Measurements from ENCODE around the gene GSN. TPM values are rescaled to one million over a fixed set of nuclear protein-coding genes. Genes with fewer than 3 reads are reported as not detected.

The GSN gene
- total RNA-seq, 4 donors from 2014 or later: 628 to 986 (median 782) TPM

DNA sequence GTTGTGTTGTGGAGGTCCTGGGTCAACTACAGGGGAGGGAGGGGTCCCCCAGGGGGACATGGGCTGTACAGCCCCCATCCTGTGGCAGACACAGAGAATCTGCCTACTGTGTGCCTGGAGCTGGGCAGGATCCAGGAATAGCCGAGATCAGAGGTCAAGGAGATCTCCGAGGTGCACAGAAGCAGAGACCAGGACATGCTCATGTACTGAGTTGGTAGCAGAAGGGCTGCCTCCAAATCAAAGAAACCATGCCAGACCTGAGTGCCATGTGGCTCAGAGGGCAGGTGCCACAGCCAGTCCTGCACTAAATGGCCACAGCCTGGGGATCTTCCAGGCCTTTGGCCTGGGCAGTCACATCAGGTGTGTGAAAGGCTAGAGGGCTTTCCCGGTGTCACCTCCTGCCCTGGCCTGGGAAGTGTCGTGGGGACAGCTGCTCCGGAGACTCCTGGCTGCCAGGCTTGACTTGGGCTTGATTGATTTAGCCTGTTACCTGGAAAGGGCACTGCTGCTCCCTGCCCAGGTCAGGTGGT lies 27.8 kb downstream of the GSN start:
- Histone ChIP-seq H3K27ac (peak overlapping the region; percentile 79 to 95 (median 88)), H3K27me3 (no peaks in the 10 kb centered on the region), H3K36me3 (no peaks in the 10 kb centered on the region), H3K9me3 (no peaks in the 10 kb centered on the region), H3K4me3 (no peak overlapping the region), H3K4me1 (peaks cover 52 to 78% (median 69%) of the 10 kb centered on the region in 4 donors)
- DNase-seq: no peak
- intact Hi-C loops (cut with DNase I; ENCODE audit: low total_unique reads) (no loop called here), in situ Hi-C loops (cut with MboI; ENCODE audit: low pct_ligation_motif_present in 1 of 4, low pct_unique_long_range_greater_than_20kb in 1 of 4, low sequenced_read_pairs in 3 of 4) (no loop called here)
- TF ChIP-seq, protein P1, sequence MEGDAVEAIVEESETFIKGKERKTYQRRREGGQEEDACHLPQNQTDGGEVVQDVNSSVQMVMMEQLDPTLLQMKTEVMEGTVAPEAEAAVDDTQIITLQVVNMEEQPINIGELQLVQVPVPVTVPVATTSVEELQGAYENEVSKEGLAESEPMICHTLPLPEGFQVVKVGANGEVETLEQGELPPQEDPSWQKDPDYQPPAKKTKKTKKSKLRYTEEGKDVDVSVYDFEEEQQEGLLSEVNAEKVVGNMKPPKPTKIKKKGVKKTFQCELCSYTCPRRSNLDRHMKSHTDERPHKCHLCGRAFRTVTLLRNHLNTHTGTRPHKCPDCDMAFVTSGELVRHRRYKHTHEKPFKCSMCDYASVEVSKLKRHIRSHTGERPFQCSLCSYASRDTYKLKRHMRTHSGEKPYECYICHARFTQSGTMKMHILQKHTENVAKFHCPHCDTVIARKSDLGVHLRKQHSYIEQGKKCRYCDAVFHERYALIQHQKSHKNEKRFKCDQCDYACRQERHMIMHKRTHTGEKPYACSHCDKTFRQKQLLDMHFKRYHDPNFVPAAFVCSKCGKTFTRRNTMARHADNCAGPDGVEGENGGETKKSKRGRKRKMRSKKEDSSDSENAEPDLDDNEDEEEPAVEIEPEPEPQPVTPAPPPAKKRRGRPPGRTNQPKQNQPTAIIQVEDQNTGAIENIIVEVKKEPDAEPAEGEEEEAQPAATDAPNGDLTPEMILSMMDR (IDR thresholded peaks at IDR 0.05): no peak
- TF ChIP-seq POLR2AphosphoS5 (IDR thresholded peaks at IDR 0.05): no peak
- no peak for TF ChIP-seq POLR2A (IDR thresholded peaks at IDR 0.05)
- no peak for TF ChIP-seq EP300 (IDR thresholded peaks at IDR 0.05; ENCODE audit: low read depth)
- WGBS, 2 donors (ENCODE audit: low coverage in 1 of 2): 63% methylated on average over 2 of the region's 5 CpGs; no CpG with 5 or more reads in 1 of the 2 donors

DNA sequence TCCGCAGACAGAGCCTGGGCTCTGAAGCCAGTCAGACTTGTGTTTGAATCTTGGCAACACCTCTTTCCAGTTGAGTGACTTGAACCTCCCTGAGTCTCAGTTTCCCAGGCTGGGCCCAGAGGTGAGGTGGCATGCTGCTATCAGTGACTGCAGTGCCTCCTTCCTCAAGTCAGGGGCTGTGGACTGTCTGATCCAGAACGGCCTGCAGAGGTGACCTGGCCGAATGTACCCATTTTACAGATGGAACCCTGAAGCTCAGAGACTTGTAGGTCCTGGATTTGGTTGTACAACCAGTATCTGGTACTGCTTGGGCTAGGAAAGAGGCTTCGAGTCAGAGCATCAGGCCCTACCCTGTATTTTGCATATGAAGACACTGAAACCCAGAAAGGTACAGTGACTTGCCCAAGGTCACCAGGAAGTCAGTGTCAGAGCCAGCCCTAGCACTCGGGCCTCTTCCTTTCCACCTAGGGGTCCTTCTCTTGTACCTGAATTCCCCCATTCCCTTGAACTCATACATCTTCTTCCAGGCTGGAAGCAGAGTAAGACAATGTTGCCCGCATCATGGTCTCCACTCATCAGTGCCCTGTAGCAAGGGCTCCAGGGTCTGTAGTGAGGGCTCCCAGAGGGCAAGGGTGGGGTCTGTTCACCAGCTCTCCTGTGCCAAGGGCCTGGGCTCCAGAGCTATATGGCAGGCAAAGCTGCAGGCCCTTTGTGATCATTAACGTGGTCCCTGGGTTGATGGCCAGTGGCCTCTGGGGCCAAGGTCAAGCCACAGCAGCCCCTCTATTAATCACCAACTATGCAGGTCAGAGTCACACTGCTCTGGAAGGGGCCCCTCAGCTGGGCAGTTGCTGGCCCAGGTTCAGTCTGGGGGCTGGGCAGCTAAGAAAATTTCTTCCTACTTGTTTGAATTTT lies 28.5 kb downstream of the GSN start:
- no peak for DNase-seq
- no peak overlapping the region for H3K4me3 ChIP-seq
- H3K27me3 ChIP-seq: no peaks in the 10 kb centered on the region
- H3K36me3 ChIP-seq: no peaks in the 10 kb centered on the region
- 80 to 83% methylated on average over 1 to 6 of the region's 7 CpGs for WGBS, 2 donors (ENCODE audit: low coverage in 1 of 2)
- intact Hi-C loops (cut with DNase I; ENCODE audit: low total_unique reads) (no loop called here), in situ Hi-C loops (cut with MboI; ENCODE audit: low pct_ligation_motif_present in 1 of 4, low pct_unique_long_range_greater_than_20kb in 1 of 4, low sequenced_read_pairs in 3 of 4) (no loop called here)
- H3K9me3 ChIP-seq: no peaks in the 10 kb centered on the region
- H3K27ac ChIP-seq: peak overlapping the region; percentile 79 to 95 (median 88)
- H3K4me1 ChIP-seq: peaks cover 56 to 81% (median 73%) of the 10 kb centered on the region in 4 donors
- TF ChIP-seq EP300 (IDR thresholded peaks at IDR 0.05; ENCODE audit: low read depth) (no peak), POLR2A (IDR thresholded peaks at IDR 0.05) (no peak), POLR2AphosphoS5 (IDR thresholded peaks at IDR 0.05) (no peak)
- TF ChIP-seq, protein P1 (IDR thresholded peaks at IDR 0.05): no peak

DNA sequence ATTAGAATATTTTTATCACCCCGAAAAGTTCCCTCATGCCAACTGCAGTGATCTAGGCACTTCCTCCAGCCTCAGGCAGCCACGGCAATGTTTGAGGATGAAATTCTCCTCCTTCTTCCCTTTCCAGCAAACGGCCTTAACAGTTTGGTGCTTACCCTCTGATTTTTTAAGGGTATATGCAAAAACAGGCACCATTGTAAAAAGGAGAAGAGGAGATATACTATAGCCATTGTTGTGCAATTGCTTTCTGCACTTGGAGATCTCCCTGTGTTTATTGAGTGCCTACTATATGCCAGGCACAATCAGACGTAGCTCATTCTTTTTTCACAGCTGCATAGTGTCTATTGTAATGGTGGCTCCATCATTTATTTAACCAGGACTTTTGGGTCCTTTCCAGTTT lies 29.4 kb downstream of the GSN start:
- peak overlapping the region; percentile 79 to 95 (median 88) for H3K27ac ChIP-seq
- peaks cover 0 to under 1% (median 0%) of the 10 kb centered on the region in 4 donors for H3K36me3 ChIP-seq
- intact Hi-C loops (cut with DNase I; ENCODE audit: low total_unique reads): no loop called here
- TF ChIP-seq POLR2A (IDR thresholded peaks at IDR 0.05): no peak
- TF ChIP-seq POLR2AphosphoS5 (IDR thresholded peaks at IDR 0.05): no peak
- TF ChIP-seq, protein P1 (IDR thresholded peaks at IDR 0.05): no peak
- no peak for TF ChIP-seq EP300 (IDR thresholded peaks at IDR 0.05; ENCODE audit: low read depth)
- in situ Hi-C loops (cut with MboI; ENCODE audit: low pct_ligation_motif_present in 1 of 4, low pct_unique_long_range_greater_than_20kb in 1 of 4, low sequenced_read_pairs in 3 of 4): no loop called here
- H3K9me3 ChIP-seq: no peaks in the 10 kb centered on the region
- H3K4me3 ChIP-seq: no peak overlapping the region
- 42 to 65% methylated on average over 4 of the region's 4 CpGs for WGBS, 2 donors (ENCODE audit: low coverage in 1 of 2)
- H3K27me3 ChIP-seq: no peaks in the 10 kb centered on the region
- peaks cover 56 to 85% (median 78%) of the 10 kb centered on the region in 4 donors for H3K4me1 ChIP-seq
- no peak for DNase-seq

DNA sequence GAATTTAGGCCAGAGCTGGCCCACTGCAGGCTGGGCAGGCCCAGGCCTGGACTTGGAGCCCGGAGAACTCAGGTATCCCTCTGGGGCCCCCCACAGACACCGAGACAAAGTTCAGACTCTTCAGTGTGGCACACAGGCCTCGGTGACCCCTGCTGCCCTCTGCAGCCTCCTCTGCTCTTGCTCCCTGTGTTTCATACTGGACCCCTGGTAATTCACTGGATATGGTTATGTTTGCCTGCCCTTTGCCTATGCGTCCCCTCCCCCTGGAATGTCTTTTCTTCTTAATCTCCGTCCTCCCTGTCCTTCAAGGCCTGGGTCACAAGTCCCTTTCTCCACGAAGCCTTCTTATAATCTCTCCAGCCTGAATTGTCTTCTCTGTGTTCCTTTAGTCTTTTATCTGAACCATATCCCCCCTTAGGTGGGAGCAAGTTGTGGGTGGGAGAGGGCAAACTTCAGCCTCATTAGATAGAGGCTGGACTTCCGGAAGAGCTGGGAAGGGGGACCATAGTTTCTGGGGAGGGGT lies 30.1 kb downstream of the GSN start:
- TF ChIP-seq POLR2A (IDR thresholded peaks at IDR 0.05) (no peak), POLR2AphosphoS5 (IDR thresholded peaks at IDR 0.05) (no peak), EP300 (IDR thresholded peaks at IDR 0.05; ENCODE audit: low read depth) (no peak)
- TF ChIP-seq, protein P1 (IDR thresholded peaks at IDR 0.05): no peak
- in situ Hi-C loops (cut with MboI; ENCODE audit: low pct_ligation_motif_present in 1 of 4, low pct_unique_long_range_greater_than_20kb in 1 of 4, low sequenced_read_pairs in 3 of 4) (no loop called here), intact Hi-C loops (cut with DNase I; ENCODE audit: low total_unique reads) (no loop called here)
- 72 to 81% methylated on average over 3 to 7 of the region's 7 CpGs for WGBS, 2 donors (ENCODE audit: low coverage in 1 of 2)
- peaks cover 0 to 8% (median 0%) of the 10 kb centered on the region in 4 donors for H3K36me3 ChIP-seq
- H3K4me3 ChIP-seq: no peak overlapping the region
- peak overlapping the region; percentile 79 to 95 (median 88) for H3K27ac ChIP-seq
- no peaks in the 10 kb centered on the region for H3K27me3 ChIP-seq
- no peaks in the 10 kb centered on the region for H3K9me3 ChIP-seq
- H3K4me1 ChIP-seq: peaks cover 56 to 85% (median 76%) of the 10 kb centered on the region in 4 donors
- DNase-seq: no peak

Data from transverse colon (tissue), 4 donors.